GM15510 (cell line): Measurements from ENCODE around the gene BNIP3.
A peak's percentile ranks its signal among the peaks of the same experiment; 100 is the strongest.

Experiments used
- POLR2A ChIP-seq: IDR thresholded peaks from 3 replicates; pipeline ENCODE4 v1.6.1; 2011; ENCODE audit warnings: borderline replicate concordance; ENCODE audit not compliant: insufficient read length; ENCODE audit errors: extremely low read depth

The BNIP3 gene, protein sequence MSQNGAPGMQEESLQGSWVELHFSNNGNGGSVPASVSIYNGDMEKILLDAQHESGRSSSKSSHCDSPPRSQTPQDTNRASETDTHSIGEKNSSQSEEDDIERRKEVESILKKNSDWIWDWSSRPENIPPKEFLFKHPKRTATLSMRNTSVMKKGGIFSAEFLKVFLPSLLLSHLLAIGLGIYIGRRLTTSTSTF

DNA sequence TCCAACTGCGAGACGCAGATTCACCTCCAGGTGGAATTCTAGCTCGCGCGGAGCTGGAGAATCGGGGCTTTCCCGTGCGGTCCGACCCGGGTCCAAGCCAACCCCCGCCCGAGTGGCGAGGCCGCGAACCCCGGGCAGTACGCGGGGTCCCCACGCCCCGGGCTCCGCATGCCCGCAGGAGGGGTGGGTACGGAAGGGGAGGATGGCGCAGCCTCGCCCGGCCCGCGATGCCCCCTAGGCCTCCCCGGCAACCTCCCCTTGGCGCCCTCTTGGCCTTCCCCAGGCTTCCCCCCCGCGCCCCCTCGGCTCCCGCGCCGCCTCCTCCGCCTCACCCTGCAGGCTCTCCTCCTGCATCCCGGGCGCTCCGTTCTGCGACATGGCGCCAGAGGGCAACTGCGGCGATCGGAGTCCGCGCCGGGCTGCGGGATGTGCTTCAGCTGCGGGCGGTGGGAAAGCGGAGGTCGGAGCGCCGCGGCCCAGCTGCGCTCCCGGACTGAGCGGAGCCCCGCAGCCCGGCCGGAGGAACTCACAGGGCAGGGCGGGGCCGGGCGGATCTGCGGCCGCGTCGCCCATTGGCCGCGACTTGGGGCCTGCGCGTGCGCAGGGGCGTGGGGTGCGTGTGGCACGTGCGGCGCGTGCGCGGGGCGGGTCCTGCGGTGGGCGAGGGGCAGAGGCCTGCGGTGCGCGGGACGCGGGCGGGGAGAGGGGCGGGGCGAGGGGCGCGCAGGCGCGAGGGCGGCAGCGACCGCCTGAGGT is at the start of gene BNIP3:
Gene BNIP3, minus strand, starts transcription at position 495 of the 756 bp plus-strand sequence. Its CDS starts 117 bp downstream, at position 378.
- peak; percentile 74 for TF ChIP-seq POLR2A

DNA sequence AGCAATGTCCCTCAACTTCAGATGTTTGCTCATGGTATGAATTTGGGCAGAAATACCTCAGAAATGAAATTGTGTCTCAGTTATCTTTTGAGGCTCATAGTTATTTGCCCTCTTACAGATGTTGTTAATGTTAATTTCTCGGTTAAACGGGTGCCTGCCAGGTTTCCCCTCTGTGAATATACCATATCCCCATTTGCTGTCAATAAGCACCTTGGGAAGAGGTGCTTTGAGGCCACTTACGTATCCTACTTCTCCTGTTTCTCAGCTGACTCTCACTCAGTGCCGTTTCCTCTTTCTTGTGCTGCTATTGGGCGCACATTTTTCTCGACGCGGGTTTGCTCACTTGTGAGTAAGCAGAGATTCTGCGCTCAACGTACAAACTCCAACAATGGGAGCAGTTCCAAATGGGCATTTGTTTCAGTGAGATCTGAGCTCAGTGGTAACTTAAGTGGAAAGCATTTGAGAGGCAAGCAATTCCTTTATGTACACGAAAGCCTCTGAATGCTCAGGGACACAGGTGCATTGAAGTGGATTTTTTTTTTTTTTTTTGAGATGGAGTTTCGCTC is 49.3 kb upstream of the BNIP3 start:
- no peak for TF ChIP-seq POLR2A

- no peak for TF ChIP-seq POLR2A
These were observed 47.0 kb upstream of the BNIP3 start for GRCh38 chr10:132028706-132029105.

- TF ChIP-seq POLR2A = no peak
These were observed 45.8 kb upstream of the BNIP3 start for GRCh38 chr10:132027423-132027983.

DNA sequence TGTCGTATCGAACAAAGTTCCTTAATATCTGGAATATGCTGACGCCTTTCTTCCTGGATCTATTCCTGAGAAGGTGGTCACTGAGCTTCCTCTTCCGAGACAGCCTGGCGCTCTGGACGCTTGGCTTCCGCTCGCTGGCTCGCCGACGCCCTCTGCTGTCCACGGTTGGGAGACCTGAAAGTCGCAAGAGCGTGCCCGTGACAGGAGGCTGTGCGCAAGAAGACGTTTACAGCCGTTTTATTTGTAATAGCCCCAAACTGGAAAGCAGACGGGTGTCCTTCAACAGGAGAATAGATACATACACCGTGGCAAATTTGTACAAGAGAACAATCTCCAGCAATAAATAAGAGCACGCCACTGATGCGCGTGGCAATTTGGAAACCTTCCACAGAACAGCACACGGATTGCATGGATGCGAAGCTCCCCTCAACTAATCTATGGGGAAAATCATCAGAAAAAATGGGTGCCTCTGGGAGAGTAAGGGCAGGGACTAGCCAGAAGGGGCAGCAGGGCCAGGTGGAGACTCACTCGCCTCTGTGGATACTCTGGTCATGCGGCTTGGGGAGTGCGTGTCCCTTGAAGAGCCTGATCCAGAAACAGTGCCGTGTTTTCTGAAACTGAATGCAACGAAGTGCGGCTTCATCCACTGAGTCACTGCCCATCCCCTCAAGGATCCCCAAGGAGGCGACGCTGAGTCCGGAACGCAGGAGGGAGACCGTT is 41.5 kb upstream of the BNIP3 start:
- TF ChIP-seq POLR2A = no peak

- TF ChIP-seq POLR2A = no peak
These were observed 40.5 kb upstream of the BNIP3 start for GRCh38 chr10:132022241-132022640.

GRCh38 chr10:132021504-132022143 is 39.9 kb upstream of the BNIP3 start:
- TF ChIP-seq POLR2A = no peak

DNA sequence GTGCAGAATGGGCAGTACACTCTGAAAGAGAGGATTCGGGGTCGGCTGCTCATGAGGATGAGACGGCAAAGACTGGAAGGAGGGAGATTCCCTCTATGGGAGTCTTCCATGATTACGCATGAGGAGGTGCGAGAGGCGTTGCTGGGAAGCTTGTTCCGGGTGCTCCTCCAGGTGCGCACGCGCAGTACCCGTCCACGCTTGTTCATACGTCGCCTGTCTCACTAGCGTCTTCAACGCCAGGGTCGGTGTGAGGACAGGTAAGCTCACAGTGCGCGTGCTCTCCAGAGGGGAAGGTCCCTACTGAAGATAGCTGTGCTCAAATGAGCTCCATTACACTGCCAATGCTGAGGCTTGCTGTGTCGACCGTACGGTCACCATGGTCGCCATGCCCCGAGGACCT is 39.3 kb upstream of the BNIP3 start:
- no peak for TF ChIP-seq POLR2A

DNA sequence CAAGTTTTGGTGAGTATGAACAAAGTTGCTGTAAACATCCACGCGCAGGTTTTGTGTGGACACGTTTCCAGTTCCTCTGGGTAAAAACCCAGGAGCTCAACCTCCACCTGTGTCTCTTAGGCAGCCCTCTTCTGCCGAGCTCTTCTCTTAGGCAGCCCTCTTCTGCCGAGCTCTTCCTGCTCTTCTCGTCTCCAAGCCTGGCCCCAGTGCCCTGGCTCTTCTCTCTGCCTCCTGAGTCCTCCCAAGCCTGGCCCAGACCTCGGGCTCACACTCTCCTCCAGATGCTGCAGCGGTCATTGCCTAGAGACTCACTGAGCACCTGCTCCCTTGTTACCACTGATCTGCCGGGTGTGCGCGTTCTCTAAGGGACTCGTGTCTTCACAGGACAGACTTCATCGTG is 38.7 kb upstream of the BNIP3 start:
- no peak for TF ChIP-seq POLR2A

DNA sequence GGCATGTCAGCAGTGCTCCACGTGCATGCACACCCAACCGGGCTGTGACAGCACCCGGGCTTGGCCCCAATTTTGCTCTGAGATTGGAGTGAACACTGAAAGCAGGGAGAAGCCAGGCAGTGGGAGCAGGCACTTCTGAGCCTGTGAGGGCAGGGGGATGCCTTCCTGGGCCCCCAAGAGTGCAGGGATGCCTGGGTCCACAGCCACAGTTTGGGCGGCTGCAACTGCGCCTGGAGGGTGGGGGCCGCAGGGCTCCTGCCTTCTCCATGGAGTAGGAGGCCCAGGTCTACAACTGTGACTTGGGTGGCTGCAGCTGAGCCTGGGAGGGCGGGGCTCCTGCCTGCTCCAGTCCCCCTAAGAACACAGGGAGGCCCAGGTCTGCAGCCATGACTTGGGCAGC is 37.6 kb upstream of the BNIP3 start:
- no peak for TF ChIP-seq POLR2A

DNA sequence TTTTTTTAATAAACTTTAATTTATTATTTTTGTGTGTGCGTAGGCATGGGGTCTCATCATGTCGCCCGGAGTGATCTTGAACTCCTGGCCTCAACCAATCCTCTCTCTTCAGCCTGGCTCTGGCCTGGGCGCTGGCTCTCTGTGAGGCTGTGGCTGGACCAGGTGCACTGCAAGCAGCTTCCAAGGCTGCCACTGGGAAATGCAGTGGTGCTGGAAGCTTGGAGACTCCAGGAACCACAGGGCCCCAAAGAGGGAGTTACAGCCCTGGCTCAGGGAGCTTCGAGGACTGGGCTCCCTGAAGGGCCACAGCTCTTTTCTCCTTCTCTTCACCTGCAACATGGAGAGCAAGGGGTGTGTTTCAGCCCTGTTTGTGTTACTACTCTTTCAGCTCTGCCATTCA is 36.7 kb upstream of the BNIP3 start:
- no peak for TF ChIP-seq POLR2A

DNA sequence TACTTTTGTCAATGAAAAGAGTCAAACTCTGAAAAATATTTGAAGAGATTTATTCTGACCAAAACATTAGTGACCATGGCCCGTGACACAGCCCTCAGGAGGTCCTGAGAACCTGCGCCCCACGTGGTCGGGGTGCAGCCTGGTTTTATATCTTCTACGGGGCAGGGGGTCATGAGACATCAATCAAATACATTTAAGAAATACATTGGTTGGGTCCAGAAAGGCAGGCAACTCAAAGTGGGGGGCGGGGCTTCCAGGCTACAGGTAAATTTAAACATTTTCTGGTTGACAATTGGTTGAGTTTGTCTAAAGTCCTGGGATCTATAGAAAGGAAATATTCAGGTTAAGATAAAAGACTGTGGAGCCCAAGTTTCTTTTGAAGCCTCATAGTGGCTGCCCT is 34.8 kb upstream of the BNIP3 start:
- no peak for TF ChIP-seq POLR2A

DNA sequence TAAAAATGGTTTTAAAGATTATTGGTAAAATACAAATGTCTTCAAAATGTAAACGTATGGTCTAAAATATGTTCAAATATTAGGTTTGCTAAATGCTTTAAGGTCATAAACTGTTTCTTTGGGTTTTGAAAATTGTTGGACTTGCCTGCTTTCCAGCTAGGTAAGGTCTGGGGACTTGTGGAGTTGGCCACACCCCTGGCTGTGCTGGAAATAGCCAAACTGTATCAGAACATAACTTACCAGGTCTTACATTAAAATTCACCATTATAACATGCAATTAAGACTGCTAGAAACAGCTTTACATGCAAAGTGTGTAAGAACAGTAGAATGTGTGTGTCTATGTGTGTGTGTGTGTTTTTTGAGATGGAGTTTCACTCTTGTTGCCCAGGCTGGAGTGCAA is 29.7 kb upstream of the BNIP3 start:
- no peak for TF ChIP-seq POLR2A

DNA sequence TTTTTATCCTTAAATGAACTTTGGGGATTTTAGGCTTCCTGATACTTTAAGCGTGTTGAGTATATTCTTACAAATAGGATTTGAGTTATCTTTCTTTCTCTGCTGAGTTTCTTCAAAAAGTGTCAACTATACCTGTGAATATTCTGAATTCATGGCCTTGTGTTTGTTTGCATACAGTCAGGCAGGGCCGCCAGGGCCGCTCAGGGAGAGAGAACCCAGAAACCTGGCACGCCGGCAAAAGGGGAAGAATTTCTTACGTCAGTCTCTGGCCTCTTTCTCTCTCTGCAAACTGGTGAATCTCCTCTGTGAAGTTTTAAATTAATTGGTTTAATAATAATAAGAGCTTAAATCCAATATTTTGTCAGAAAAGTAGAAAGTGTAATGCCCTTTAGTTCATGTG is 29.3 kb upstream of the BNIP3 start:
- no peak for TF ChIP-seq POLR2A
